Measurements from ENCODE around the gene MPC1L. TPM values are rescaled to one million over a fixed set of nuclear protein-coding genes. Genes with fewer than 3 reads are reported as not detected.

MPC1L gene
- polyA plus RNA-seq, 1 experiment, result not detected

GRCh38 chrX:40671126-40671525 lies 47.9 kb downstream of the MPC1L start:
- no peak for DNase-seq (ENCODE audit: low read depth, low spot score)
- ChIA-PET POLR2A (no interaction called here), CTCF (interaction anchor here (2.3 kb wide), 1 partner anchor 19 kb away, joined by 6 read pairs; no protein-coding TSS in a partner anchor)
- Histone ChIP-seq H3K27me3 (ENCODE audit: control insufficient read depth, insufficient read depth, low read length) (no peaks in the 10 kb centered on the region), H3K27ac (ENCODE audit: low read depth, low read length) (no peak overlapping the region), H3K4me3 (ENCODE audit: low read depth, low read length) (no peak overlapping the region), H3K9me3 (ENCODE audit: control insufficient read depth, insufficient read depth, low read length) (no peaks in the 10 kb centered on the region)
- TF ChIP-seq, protein P1, sequence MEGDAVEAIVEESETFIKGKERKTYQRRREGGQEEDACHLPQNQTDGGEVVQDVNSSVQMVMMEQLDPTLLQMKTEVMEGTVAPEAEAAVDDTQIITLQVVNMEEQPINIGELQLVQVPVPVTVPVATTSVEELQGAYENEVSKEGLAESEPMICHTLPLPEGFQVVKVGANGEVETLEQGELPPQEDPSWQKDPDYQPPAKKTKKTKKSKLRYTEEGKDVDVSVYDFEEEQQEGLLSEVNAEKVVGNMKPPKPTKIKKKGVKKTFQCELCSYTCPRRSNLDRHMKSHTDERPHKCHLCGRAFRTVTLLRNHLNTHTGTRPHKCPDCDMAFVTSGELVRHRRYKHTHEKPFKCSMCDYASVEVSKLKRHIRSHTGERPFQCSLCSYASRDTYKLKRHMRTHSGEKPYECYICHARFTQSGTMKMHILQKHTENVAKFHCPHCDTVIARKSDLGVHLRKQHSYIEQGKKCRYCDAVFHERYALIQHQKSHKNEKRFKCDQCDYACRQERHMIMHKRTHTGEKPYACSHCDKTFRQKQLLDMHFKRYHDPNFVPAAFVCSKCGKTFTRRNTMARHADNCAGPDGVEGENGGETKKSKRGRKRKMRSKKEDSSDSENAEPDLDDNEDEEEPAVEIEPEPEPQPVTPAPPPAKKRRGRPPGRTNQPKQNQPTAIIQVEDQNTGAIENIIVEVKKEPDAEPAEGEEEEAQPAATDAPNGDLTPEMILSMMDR (IDR thresholded peaks at IDR 0.05; ENCODE audit: low read depth, low read length), result no peak

Other genes starting within 250 kb of the MPC1L start
- 346 and 379 TPM in 2 replicates for gene ATP6AP2, start 42.5 kb upstream of the MPC1L start, polyA plus RNA-seq (2011; rRNA removed)
- 7.7 and 10.1 TPM in 2 replicates for gene CXorf38, start 24.1 kb downstream of the MPC1L start, polyA plus RNA-seq (2011; rRNA removed)
- 52.8 and 53.3 TPM in 2 replicates for gene MED14, start 112.1 kb downstream of the MPC1L start, polyA plus RNA-seq (2011; rRNA removed)

Measured in AG04450 (cell line).